Measurements from ENCODE around the gene ANKRD33B.

GRCh38 chr5:10590226-10590999 is 26.5 kb downstream of the ANKRD33B start:
- TF ChIP-seq EZH2 (IDR thresholded peaks at IDR 0.05; ENCODE audit: borderline replicate concordance) (no peak), CTCF (IDR thresholded peaks at IDR 0.05; ENCODE audit: poor library complexity) (no peak)
